Transverse colon (tissue), 4 donors: ENCODE measurements around the gene IDH1.

ENCODE experiments used
- POLR2A ChIP-seq: fragments of 450-650 bp; IDR thresholded peaks from one replicate; pipeline ENCODE4 v1.6.1; 2016; ENCODE audit warnings: antibody characterized with exemption, mild to moderate bottlenecking, moderate library complexity
- POLR2AphosphoS5 ChIP-seq, 3 donors: sonication (generic); formaldehyde crosslinking; IDR thresholded peaks; one replicate each; pipeline ENCODE4 v1.6.1; 2016; ENCODE audit warnings: antibody characterized with exemption in 3 of 3
- TF ChIP-seq, protein P1 (sequence below), 5 experiments: fragments of 200-600 bp in 3 of 5; fragments of 450-650 bp in 2 of 5; sonication (generic) in 3 of 5; IDR thresholded peaks; 1 replicate in 2 of 5; 2 replicates in 3 of 5; pipeline ENCODE4 v1.5.1; 2016 to 2017; ENCODE audit warnings: antibody characterized with exemption in 5 of 5, inconsistent platforms in 3 of 5, mild to moderate bottlenecking in 2 of 5, moderate library complexity in 1 of 5

DNA sequence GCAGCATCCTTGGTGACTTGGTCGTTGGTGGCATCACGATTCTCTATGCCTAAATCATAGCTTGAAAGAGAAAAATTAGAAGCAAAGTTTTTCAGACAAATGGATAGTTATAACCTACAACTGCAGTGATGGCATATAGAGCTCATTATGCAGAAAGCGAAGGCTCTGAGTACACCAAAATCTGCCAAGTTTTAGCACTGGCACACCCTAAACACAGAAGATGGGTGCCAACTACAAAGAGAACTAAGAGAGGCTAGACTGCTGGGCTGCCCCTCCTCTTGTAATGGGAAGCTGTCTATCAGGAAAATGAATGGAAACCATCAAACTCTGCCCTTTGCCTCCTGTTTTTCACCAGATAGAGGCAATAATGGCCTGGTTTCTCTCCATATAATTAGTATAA lies 6.3 kb downstream of the IDH1 start:
- TF ChIP-seq, protein P1, sequence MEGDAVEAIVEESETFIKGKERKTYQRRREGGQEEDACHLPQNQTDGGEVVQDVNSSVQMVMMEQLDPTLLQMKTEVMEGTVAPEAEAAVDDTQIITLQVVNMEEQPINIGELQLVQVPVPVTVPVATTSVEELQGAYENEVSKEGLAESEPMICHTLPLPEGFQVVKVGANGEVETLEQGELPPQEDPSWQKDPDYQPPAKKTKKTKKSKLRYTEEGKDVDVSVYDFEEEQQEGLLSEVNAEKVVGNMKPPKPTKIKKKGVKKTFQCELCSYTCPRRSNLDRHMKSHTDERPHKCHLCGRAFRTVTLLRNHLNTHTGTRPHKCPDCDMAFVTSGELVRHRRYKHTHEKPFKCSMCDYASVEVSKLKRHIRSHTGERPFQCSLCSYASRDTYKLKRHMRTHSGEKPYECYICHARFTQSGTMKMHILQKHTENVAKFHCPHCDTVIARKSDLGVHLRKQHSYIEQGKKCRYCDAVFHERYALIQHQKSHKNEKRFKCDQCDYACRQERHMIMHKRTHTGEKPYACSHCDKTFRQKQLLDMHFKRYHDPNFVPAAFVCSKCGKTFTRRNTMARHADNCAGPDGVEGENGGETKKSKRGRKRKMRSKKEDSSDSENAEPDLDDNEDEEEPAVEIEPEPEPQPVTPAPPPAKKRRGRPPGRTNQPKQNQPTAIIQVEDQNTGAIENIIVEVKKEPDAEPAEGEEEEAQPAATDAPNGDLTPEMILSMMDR (IDR thresholded peaks at IDR 0.05): no peak
- no peak for TF ChIP-seq POLR2A
- no peak for TF ChIP-seq POLR2AphosphoS5 (IDR thresholded peaks at IDR 0.05)
